Measurements from ENCODE around the gene ADIPOR2.

DNA sequence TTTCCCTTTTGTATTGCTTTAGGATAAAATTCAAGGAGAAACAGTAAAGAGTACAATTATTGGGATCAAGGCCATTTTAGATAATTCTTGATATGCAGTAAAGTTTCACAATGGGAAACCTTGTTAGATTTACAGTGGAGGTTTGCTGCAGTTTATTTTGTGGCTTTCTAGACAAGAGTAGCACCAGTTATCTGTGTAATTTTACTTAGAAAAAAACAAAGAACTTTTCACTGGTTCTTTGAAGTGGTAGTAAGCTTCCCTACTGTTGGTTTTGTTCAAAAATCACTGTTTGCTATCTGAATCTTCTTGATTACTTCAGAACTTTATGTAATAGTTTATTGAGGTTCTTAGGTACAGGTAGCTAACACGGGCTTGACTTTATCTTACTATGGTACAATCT is 42.0 kb downstream of the ADIPOR2 start:
- TF ChIP-seq ZNF274 (IDR thresholded peaks at IDR 0.05; ENCODE audit: low read depth, low read length) (no peak), YY1 (IDR thresholded peaks at IDR 0.05; ENCODE audit: insufficient read depth, insufficient read length) (no peak)
